GM18907 (cell line): ENCODE measurements around the gene CDH23.

Source experiments
- ATAC-seq: cut with Tn5 transposase; IDR thresholded peaks from one replicate; pipeline ENCODE4 v1.9.1; 2021; ENCODE audit warnings: mild to moderate bottlenecking, moderate library complexity; ENCODE audit not compliant: unreplicated experiment

CDH23 gene

GRCh38 chr10:71615538-71616329 lies 219.0 kb downstream of the CDH23 start:
- ATAC-seq = no peak

GRCh38 chr10:71616817-71617654 lies 220.3 kb downstream of the CDH23 start:
- no peak for ATAC-seq

- ATAC-seq = no peak
These were observed 221.5 kb downstream of the CDH23 start for GRCh38 chr10:71618176-71618575.

GRCh38 chr10:71618598-71618997 lies 221.9 kb downstream of the CDH23 start:
- ATAC-seq = no peak

GRCh38 chr10:71620642-71621041 lies 223.9 kb downstream of the CDH23 start:
- no peak for ATAC-seq

- ATAC-seq = no peak
These were observed 224.8 kb downstream of the CDH23 start for GRCh38 chr10:71621231-71622153.

- ATAC-seq = no peak
These were observed 225.4 kb downstream of the CDH23 start for GRCh38 chr10:71622154-71622526.

- no peak for ATAC-seq
These were observed 225.9 kb downstream of the CDH23 start for GRCh38 chr10:71622616-71623015.

GRCh38 chr10:71623098-71623985 lies 226.6 kb downstream of the CDH23 start:
- no peak for ATAC-seq

GRCh38 chr10:71623986-71624291 lies 227.2 kb downstream of the CDH23 start:
- ATAC-seq = no peak

- no peak for ATAC-seq
These were observed 228.9 kb downstream of the CDH23 start for GRCh38 chr10:71625445-71626175.

- no peak for ATAC-seq
These were observed 230.7 kb downstream of the CDH23 start for GRCh38 chr10:71627230-71627939.

- ATAC-seq = no peak
These were observed 231.2 kb downstream of the CDH23 start for GRCh38 chr10:71627956-71628355.

- ATAC-seq = no peak
These were observed 232.4 kb downstream of the CDH23 start for GRCh38 chr10:71629131-71629530.

- ATAC-seq = no peak
These were observed 233.4 kb downstream of the CDH23 start for GRCh38 chr10:71630168-71630567.

- ATAC-seq = no peak
These were observed 234.5 kb downstream of the CDH23 start for GRCh38 chr10:71631007-71631861.

- ATAC-seq = no peak
These were observed 235.6 kb downstream of the CDH23 start for GRCh38 chr10:71632200-71632820.
